Activated naive CD4-positive, alpha-beta T cell treated with anti-CD3 and anti-CD28 coated beads, Interleukin-2, amount 50 U/mL, for 16 hours (primary cell): ENCODE data around the gene ERI2.
"Not testable (repeated sequence)": the region's sequence is repeated elsewhere in the genome, so short reads cannot be mapped to it uniquely, and the experiment has no call there.

ENCODE experiments used
- DNase-seq: peaks from one replicate; pipeline ENCODE4 v3.0.0-alpha.2; 2020

Gene ERI2

DNA sequence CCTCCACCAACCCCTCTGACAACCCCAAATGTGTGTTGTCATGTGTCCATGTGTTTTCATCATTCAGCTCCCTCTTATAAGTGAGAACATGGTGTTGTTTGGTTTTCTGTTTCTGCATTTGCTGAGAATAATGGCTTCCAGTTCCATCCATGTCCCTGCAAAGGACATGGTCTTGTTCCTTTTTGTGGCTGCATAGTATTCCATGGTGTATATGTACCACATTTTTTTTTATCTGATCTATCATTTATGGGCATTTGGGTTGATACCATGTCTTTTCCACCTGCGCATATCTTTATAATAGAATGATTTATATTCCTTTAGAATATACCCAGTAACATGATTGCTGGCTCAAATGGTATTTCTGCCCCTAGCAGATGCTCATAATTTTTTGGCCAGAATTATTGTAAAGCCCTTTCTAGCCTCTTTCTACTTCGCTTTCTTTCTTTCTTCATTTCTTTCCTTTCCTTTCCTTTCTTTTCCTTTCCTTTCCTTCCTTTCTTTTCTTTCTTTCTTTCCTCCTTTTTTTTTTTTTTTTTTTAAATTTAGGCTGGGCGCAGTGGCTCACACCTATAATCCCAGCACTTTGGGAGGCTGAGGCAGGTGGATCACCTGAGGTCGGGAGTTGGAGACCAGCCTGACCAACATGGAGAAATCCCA, 12.8 kb upstream of the ERI2 start:
- DNase-seq: no peak

DNA sequence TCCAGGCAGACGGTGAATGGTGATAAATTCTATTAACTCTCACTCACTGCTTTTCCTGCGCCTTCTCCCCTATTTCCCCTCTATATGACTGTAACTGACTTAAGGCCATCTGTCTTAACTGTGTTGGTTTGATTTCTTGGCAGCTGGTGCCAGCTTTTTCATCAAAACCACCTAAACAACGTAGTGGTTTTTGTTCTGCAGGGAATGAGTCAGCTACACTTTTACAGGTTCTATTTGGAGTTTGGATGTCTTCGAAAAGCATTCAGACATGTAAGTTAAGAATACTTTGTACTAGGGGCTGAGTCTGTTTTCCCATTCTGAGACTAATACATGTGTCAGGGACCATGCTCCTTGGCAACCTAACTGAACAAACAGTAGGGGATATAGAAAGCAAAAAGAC, 8.5 kb upstream of the ERI2 start:
- DNase-seq: no peak

DNA sequence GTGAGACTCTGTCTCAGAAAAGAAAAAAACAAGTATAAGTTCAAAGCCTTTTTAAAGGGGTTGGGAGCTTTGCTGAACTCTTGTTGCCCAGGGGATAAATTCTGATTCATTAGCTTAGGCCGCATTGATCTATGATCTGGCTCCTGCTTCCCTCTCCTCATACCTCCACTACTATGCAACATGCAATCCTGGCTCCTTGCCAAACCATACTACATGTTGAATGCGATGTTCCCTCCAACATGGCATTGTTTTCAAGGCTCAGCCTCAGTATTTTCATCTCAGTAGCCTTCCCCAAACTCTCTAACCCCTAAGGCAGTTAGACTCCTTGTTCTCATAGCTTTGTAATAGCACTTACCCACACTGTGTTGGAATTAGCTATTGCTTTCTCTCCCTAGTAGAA, 6.2 kb upstream of the ERI2 start:
- no peak for DNase-seq

DNA sequence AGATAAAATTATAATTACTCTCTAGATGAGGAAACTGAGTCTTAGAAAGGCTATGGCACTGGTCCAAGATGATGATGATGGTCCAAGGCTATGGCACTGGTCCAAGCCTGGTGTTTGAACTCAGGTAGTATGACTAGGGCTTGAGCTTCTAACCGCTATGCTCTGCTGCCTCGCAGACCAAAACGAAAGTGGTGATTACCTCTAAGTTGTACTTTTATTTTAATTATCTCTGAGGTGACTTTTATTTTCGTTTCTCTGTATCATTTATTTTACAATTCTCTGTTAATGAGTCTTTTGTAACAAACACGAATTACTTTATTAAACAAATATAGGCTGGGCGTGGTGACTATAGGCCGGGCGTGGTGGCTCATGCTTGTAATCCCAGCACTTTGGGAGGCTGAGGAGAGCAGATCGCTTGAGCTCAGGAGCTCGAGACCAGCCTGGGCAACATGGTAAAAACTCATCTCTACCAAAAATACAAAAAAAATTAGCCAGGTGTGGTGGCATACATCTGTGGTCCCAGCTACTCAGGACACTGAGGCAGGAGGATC, 5.7 kb upstream of the ERI2 start:
- no peak for DNase-seq

DNA sequence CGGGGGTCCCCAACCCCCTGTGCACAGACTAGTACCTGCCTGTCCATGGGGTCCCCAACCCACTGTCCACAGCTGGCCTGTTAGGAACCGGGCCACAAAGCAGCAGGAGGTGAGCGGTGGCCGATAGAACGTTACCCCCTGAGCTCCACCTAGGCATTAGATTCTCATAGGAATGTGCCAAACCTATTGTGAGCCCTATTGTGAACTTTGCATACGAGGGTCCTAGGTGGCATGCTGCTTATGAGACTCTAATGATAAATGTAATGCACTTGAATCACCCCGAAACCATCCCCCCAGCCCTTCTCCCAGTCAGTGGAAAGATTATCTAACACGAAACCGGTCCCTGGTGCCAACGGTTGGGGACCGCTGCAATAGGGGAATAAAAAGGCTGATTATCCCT, 1.6 kb upstream of the ERI2 start:
- no peak for DNase-seq

DNA sequence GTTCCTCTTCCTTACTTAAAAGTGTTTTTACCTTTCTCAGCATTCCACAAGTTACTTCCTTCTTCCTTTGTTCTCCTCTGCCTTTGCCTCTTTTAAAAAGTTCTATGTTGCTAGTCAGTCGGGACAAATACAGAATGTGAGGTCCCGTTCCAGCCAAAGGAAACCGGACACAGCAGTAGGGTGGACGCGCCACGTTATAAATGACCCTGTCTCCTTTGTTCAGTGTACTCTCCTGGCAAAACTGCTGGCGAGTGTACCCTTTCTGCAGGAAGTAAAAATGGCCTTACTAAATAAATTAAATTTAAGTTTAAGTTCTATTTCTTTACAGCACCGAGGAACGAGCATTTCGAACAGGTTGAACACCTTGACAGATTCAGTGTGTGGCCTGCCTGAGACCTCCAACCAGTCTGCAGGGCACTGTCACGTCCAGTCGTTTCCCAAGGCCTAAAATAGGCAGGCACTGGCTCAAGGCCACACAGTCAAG, 546 bp downstream of the ERI2 start:
- DNase-seq: not testable (repeated sequence)

DNA sequence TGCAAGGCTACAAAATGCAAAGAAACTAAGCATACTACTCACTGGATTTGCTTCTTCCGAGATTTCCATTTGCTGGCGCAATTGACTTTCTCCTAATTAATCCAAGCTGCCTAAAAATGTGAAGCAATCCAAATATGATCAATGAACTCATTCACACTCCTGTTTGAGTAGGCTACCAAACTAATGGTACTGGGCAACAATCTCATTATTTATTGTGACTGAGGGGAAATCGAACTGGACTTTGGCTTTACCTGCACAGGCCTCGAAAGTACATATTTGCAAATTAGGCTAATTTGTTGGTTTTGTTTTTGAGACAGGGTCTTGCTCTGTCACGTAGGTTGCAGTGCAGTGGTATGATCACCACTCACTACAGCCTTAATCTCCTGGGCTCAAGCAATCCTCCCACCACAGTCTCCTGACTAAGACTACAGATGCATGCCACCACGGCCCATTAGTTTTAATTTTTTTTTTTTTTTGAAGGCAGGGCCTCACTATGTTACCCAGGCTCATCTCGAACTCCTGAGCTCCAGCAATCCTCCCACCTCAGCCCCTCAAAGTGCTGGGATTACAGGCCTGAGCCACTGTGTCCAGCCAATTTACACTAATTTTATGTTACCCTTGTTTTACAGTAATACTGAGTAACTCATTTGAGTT, 2.6 kb downstream of the ERI2 start:
- no peak for DNase-seq

DNA sequence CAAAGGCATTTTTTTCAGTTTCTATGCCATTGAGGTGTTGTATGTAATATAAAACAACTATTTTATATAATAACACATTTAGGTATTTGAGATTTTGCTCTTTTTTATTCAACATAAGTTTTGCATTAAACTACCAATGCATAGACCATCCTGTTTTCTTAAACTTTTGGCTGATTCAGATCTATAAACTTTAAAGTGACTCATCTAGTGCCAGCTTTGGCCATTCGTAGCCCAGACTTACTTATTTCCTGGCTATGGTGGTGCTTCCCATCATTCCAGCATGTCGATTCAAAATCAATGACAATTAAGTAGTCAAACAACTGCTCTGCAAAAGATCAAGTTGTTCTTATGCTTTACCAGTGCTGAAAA, 3.1 kb downstream of the ERI2 start:
- no peak for DNase-seq

DNA sequence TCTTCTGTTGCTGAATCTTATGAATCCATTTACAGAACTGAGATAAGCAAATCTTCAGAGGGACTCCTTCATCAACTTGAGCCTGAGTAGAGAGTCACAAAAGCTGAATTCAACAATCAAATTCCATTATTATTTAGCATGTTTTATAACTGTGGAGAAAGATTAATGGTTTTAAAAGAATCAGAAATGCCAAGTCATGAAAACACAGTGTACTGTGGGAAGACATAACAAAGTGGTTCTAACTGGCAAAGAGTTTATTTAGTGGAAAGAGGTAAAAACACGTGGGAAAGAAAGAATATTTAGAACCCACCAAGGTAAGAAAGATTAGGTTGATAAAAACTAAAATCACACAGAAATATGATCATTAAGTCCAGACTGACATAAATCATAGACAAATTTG, 5.0 kb downstream of the ERI2 start:
- no peak for DNase-seq

DNA sequence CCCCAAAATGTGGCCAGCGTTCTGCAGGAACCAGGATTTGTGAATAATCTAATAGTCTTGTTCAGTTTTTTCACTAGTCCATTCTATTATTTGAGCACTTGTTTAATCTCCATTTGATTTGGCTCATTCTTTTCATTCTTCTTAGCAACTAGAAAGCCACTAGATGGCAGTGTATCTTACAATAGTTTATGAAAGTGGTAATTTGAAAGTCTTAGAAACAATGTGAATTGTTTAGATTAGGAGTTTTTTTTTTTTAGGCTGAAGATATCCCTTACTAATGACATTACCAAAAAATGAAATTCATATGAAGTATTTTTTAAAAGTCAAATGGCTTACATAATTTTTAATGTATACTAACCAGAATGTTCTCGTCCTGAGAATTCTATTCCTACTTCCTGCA, 6.7 kb downstream of the ERI2 start:
- DNase-seq: no peak

DNA sequence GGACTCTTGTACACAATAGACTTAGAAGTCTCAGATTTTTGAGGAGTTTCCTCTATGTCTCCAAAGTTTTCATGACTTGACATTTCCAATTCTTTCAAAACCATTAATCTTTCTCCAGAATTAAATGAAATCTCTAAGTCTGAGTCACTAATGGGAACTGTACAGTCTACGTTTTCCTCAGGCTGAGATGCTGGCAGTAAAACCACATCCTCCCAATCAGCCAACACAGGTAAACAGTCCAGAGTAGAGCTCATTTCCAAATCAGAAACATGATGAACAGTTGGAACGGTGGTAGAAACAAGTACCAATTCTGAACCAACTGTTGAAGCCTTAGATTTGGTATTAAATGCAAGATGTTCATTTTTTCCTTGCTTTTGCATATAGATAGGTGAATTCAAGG, 7.9 kb downstream of the ERI2 start:
- no peak for DNase-seq

DNA sequence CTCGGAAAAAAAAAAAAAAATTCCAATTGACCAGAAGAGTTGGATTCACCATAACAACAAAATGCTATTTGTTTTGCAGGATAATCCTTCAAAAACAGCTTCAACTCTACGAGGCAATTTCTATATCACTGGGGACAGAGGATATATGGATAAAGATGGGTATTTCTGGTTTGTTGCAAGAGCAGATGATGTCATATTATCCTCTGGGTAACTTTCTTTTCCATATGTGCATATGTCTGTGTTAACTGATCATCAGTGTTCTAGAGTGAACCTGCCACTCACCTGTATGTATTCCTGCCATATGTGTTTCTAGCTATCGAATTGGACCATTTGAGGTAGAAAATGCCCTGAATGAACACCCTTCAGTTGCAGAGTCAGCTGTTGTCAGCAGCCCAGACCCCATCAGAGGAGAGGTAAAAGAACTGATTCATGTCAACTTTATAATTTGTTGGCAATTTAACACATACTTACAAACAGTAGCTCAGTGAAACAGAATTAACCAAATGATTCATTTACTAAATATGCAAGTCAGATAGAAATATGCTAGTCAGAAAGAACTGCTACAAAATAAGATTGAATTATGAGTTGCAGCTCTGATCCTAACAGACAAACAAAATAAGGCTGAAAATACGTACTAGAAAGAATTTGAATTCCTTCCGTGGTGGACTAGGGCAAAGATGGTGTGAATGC, 14.2 kb downstream of the ERI2 start:
- DNase-seq: no peak

DNA sequence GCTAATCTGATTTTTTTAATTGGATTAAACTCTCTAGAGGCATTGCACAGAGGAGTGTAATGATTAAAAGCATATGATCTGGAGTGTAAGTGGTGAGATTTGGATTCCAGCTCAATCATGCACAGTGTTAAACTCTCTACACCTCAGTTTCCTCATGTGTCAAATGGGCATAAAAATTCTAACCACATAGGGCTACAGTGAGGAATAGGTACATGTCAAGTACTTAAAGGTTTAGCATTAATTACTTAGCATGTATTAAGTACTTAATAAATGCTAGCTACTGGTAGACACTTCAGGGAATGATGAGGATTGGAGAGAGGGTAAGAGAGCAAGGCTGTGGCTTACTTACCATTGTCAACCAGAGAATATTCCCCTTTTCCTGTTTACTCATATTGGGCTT, 17.1 kb downstream of the ERI2 start:
- no peak for DNase-seq

DNA sequence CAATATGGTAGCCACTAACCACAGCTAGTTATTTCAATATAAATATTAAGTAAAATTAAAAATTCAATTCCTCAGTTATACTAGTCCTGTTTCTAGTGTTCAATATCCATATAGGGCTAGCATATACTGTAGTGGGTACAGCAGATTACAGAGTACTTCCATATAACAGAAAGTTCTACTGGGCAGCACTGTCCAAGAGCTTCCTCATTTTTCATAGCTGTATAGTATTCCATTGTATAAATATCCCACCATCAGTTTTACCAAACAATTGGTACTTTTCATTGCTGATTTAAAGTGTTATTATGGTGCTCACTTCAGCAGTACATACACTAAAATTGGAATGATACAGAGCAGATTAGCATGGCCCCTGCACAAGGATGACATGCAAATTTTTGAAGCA, 22.1 kb downstream of the ERI2 start:
- DNase-seq: no peak

DNA sequence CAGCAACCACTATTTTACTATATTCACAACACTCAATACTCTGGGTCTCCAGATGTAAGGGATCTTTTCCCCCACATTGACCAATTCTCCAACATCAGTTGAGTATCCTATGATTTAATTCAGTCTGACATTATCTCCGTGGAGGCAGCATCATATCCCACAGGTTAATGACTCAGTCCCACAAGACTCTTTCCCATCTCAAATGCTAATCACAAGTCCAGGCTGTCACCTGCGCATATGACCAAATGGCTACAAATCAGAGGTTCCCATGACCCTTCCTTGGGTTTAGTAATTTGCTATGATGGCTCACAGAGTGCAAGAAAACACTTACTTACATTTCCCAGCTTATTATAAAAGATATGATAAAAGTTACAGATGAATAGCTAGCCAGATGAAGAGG, 23.8 kb downstream of the ERI2 start:
- no peak for DNase-seq

DNA sequence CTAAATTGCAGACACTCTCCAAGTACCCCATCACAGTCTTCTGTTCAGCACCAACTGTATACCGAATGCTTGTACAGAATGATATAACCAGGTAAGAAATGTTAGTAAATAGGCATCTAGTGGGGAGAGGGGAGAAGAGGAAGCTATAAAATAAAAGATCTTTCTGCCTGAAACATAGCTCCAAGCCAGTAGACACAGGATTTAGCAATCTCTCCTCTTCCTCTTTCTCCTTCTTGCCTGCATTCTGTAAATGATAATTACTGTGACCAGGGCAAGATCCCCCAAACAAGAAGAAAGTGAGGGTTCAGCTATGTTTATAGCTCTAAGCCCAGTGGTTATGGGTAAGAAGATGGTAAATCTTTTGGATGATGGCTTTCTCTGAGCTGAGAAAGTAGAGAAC, 24.6 kb downstream of the ERI2 start:
- no peak for DNase-seq

DNA sequence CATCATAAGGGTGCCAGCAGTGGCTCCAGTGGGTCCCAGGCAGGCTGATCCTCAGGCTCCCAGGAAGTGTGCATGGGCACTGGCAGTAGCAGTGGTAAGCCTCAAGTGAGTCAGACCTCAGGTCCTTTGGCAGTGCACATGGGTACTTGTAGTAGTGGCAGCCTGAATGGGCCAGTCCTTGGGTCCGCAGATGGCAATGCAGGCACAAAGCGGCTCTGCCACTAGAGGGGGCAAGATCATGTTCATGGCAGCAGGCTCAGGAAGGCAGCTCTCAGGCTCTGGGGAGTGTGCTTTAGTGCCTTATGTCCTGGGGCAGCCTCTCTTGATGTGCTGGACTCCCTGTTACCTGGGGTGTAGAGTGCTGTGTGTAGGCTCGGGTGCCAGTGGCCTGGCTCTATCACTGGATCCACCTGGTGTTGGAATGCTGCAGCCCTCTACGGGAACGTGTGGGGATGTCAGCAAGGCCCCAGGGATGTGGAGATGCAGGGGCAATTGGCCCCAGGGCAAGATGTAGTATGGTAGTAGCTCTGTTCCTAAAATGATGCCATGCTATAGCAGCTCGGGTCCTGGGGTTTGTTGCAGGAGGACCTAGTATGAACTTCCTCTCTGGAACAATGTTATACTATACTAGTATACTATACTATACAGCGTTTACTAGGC, 31.4 kb downstream of the ERI2 start:
- peak; percentile 57 for DNase-seq

DNA sequence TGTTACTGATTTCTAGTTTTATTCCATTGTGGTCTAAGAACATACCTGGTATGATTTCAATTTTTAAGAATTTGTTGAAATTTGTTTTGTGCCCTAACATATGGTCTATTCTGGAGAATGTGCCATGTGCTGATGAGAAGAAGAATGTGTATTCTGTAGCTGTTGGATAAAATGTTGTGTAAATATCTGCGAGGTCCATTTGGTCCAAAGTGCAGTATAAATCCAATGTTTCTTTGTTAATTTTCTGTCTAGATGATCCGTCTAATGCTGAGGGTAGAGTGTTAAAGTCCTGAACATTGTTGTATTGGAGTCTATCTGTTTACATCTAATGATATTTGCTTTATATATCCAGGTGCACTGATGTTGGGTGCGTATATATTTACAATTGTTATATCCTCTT, 32.6 kb downstream of the ERI2 start:
- DNase-seq: no peak

DNA sequence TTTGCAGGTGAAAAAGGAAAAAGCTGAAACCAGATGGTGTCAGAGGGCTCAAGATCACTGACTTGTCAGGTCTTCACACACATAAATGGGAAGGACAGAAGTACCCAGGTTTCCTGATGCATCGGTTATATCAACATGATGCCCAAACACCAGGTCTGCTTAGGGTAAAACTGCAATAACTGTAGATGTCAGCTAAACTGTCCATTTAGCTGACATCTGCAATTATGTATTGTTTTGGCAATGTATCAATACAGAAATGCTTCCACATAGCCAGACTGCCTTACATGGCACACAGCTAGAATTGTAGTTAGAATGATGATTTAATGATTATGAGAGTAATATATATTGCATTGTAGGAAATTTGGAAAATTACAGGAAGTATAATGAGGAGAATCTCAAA, 37.5 kb downstream of the ERI2 start:
- no peak for DNase-seq

DNA sequence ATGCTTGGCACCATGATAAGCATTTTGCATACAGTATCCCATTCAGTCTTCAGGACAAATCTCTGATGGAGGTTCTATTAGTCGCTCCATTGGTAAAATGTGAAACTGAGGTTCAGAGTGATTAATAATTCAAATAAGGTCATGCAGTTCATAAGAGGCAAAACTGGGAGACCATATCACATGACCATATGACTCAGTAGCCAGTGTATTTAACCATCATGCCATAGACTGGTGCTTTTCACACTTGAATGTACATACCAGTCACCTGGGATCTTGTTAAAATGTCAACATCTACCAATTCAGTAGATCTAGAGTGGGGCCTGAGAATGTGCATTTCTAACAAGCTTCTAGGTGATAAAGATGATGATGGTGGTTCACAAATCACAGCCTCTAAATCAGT, 38.2 kb downstream of the ERI2 start:
- DNase-seq: no peak

DNA sequence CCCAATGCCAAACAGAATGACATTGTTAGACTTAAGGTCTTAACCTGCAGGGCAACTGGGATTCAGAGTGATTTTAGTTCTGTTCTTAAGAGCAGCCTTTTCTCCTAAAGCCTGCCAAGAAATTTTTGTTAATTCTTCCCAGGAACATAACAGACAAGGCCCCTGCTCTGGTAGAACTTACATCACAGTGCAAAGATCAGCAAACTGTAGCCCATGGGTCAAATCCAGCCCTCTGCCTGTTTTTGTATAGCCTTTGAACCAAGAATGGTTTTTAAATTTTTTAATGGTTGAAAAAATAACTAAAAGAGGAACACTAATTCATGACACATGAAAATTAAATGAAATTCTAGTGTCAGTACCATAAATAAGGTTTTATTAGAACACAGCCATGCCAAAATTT, 38.7 kb downstream of the ERI2 start:
- no peak for DNase-seq

DNA sequence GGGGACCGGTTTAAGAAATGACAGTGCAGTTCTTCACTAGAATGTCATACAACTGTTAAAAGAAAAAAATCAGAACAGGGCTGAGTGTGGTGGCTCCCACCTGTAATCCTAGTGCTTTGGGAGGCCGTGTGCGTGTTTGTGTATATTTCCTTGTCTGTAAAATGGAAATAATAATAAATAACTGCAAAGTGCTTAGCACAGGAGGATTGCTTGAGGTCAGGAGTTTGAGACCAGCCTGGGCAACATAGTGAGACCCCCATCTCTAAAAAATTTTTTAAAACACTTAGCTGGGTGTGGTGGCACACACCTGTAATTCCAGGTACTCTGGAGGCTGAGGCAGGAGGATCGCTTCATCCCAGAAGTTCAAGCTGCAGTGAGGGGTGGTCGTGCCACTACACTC, 40.0 kb downstream of the ERI2 start:
- no peak for DNase-seq

DNA sequence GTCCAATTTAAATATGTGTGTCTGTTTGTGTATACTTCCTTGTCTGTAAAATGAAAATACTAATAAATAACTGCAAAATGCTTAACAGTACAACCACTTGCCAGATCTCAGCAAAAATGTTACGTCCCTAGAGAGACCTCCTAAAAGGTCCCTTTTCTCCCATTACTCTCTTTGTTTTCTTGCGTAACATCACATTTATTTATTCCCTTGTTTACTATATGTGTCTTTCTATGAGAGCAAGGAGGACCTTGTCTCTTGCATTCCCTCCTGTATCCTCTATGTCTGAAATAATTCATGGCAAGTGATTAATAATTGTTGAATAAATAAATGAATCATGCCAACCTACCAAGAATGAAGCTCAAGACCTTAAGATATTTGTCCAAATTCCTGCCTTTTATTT, 40.5 kb downstream of the ERI2 start:
- no peak for DNase-seq

DNA sequence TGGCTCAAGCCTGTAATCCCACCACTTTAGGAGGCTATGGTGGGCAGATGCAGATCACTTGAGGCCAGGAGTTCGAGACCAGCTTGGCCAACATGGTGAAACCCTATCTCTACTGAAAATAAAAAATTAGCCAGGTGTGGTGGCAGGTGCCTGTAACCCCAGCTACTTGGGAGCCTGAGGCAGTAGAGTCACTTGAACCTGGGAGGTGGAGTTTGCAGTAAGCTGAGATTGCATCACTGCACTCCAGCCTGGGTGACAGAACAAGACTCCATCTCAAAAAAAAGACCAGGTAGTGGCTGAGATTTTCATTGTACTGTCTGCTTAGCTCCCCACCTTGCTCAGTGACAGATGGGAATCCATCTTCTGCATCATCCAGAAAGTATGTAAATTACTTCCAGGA, 41.8 kb downstream of the ERI2 start:
- DNase-seq: not testable (repeated sequence)
